HCT116 (cell line): ENCODE measurements around the gene IFI35. TPM values are rescaled to one million over a fixed set of nuclear protein-coding genes. Genes with fewer than 3 reads are reported as not detected.

Source experiments
- ATAC-seq: fragments of 200-7000 bp; cut with Tn5 transposase; 2 replicates; pipeline ENCODE4 v1.9.1; 2020; ENCODE audit warnings: mild to moderate bottlenecking, moderate library complexity
- BruUV-seq: library from RNA; stranded (reverse); fragments of 400-500 nt; replicated peaks from 2 replicates; lab custom pipeline; 2021; lab: Mats Ljungman, UMichigan
- CTCF ChIA-PET: fragments of 300-600 bp; sonication (Branson Sonifier 250); formaldehyde crosslinking; loops from one replicate; lab custom pipeline; 2021; ENCODE audit warnings: antibody characterized with exemption; lab: Charles Lee
- POLR2A ChIA-PET: fragments of 300-600, 350-600 bp; sonication (Branson Sonifier 250); formaldehyde crosslinking; loops from one replicate; lab custom pipeline; 2021; ENCODE audit warnings: antibody characterized with exemption; lab: Charles Lee
- RAD21 ChIA-PET, 2 experiments: fragments of 300-600 bp; sonication (Branson Sonifier 250); formaldehyde crosslinking; loops; one replicate each; lab custom pipeline; 2023; ENCODE audit warnings: low total read pairs in 2 of 2; ENCODE audit not compliant: uncharacterized antibody in 2 of 2, unreplicated experiment in 2 of 2, low non-redundant PET in 1 of 2; lab: Charles Lee
- DNase-seq: peaks from one replicate; pipeline ENCODE4 v3.0.0-alpha.2; 2010; ENCODE audit warnings: low read depth, low spot score
- H2AFZ ChIP-seq: fragments of 200-600 bp; shearing (Covaris generic), sonication (generic); 2 replicates; pipeline ENCODE4 v1.6.1; 2017; ENCODE audit warnings: low read depth, mixed run types, mixed read lengths, antibody characterized with exemption, low read length; ENCODE audit not compliant: poor library complexity, severe bottlenecking
- H3K27ac ChIP-seq: 2 replicates; pipeline ENCODE4 v1.5.1; 2012; ENCODE audit warnings: low read depth, low read length
- H3K27me3 ChIP-seq: fragments of 200-600 bp; sonication (generic); 2 replicates; pipeline ENCODE4 v1.6.1; 2016; ENCODE audit warnings: mixed run types, low read length, mixed read lengths; ENCODE audit not compliant: insufficient read depth
- H3K36me3 ChIP-seq, 2 experiments: fragments of 200-500 bp in 1 of 2; fragments of 200-600 bp in 1 of 2; sonication (Bioruptor generic) in 1 of 2; sonication (generic) in 1 of 2; 2 replicates each; pipeline versions ENCODE4 v1.5.1 to v1.6.1; 2014 to 2016; ENCODE audit warnings: low read length in 2 of 2, inconsistent platforms in 1 of 2, mixed read lengths in 1 of 2, mixed run types in 1 of 2; ENCODE audit not compliant: insufficient read depth in 2 of 2, control insufficient read depth in 1 of 2
- H3K4me1 ChIP-seq, 2 experiments: fragments of 200-600 bp in 1 of 2; sonication (generic) in 1 of 2; 2 replicates each; pipeline versions ENCODE4 v1.5.1 to v1.6.1; 2012 to 2017; ENCODE audit warnings: low read length in 2 of 2, inconsistent platforms in 1 of 2, mild to moderate bottlenecking in 1 of 2, mixed read lengths in 1 of 2, mixed run types in 1 of 2, moderate library complexity in 1 of 2; ENCODE audit not compliant: insufficient read depth in 2 of 2, control insufficient read depth in 1 of 2
- H3K4me2 ChIP-seq: fragments of 200-600 bp; sonication (generic); 2 replicates; pipeline ENCODE4 v1.6.1; 2017; ENCODE audit warnings: mixed run types, low read length, mixed read lengths
- H3K4me3 ChIP-seq, 2 experiments: fragments of 200-600 bp in 1 of 2; sonication (generic) in 1 of 2; replicated peaks in 1 of 2; 2 replicates each; pipeline ENCODE4 v1.5.1; 2011 to 2016; ENCODE audit warnings: low read length in 2 of 2, control low read depth in 1 of 2, low read depth in 1 of 2, mild to moderate bottlenecking in 1 of 2, mixed read lengths in 1 of 2, mixed run types in 1 of 2
- H3K79me2 ChIP-seq: fragments of 200-600 bp; sonication (generic); 2 replicates; pipeline ENCODE4 v1.6.1; 2017; ENCODE audit warnings: mild to moderate bottlenecking, mixed run types, low read length, moderate library complexity, mixed read lengths; ENCODE audit not compliant: insufficient read depth
- H3K9ac ChIP-seq: fragments of 200-600 bp; sonication (generic); 2 replicates; pipeline ENCODE4 v1.6.1; 2016; ENCODE audit warnings: low read length, mixed read lengths
- H3K9me2 ChIP-seq: fragments of 200-600 bp; sonication (generic), shearing (Covaris generic); 2 replicates; pipeline ENCODE4 v1.6.1; 2017; ENCODE audit warnings: mixed run types, mild to moderate bottlenecking, moderate library complexity; ENCODE audit not compliant: insufficient read depth
- H3K9me3 ChIP-seq, 2 experiments: fragments of 200-500 bp in 1 of 2; fragments of 200-600 bp in 1 of 2; sonication (Bioruptor generic) in 1 of 2; sonication (generic) in 1 of 2; 2 replicates each; pipeline ENCODE4 v1.6.1; 2014 to 2017; ENCODE audit warnings: low read length in 2 of 2, mixed read lengths in 2 of 2, inconsistent platforms in 1 of 2, low read depth in 1 of 2, mild to moderate bottlenecking in 1 of 2, mixed run types in 1 of 2, moderate library complexity in 1 of 2; ENCODE audit not compliant: control insufficient read depth in 1 of 2, insufficient read depth in 1 of 2
- H4K20me1 ChIP-seq: fragments of 200-600 bp; sonication (generic), shearing (Covaris generic); 2 replicates; pipeline ENCODE4 v1.6.1; 2017; ENCODE audit warnings: mixed run types, mild to moderate bottlenecking, moderate library complexity; ENCODE audit not compliant: insufficient read depth
- CTCF ChIP-seq, 3 experiments: fragments of 200-600 bp in 1 of 3; sonication (generic) in 1 of 3; IDR thresholded peaks in 2 of 3; conservative IDR thresholded peaks in 1 of 3; 2 replicates each; pipeline ENCODE4 v1.5.1; 2012 to 2017; ENCODE audit warnings: low read depth in 2 of 3, low read length in 2 of 3, antibody characterized with exemption in 1 of 3, borderline replicate concordance in 1 of 3, control low read depth in 1 of 3, mild to moderate bottlenecking in 1 of 3, mixed read lengths in 1 of 3, mixed run types in 1 of 3, moderate library complexity in 1 of 3; ENCODE audit not compliant: insufficient read depth in 1 of 3
- EGR1 ChIP-seq: IDR thresholded peaks from 2 replicates; pipeline ENCODE4 v1.6.1; 2012; ENCODE audit warnings: low read depth
- EZH2phosphoT487 ChIP-seq: fragments of 200-600 bp; IDR thresholded peaks from 2 replicates; pipeline ENCODE4 v1.6.1; 2018; ENCODE audit warnings: antibody characterized with exemption, borderline replicate concordance
- FOSL1 ChIP-seq: IDR thresholded peaks from 2 replicates; pipeline ENCODE4 v1.6.1; 2012; ENCODE audit warnings: low read depth
- POLR2A ChIP-seq: IDR thresholded peaks from 2 replicates; pipeline ENCODE4 v1.7.0; 2011; ENCODE audit warnings: borderline replicate concordance; ENCODE audit not compliant: insufficient read depth, insufficient read length; ENCODE audit errors: extremely low read depth
- POLR2AphosphoS5 ChIP-seq: IDR thresholded peaks from 2 replicates; pipeline ENCODE4 v1.6.1; 2011; ENCODE audit warnings: mild to moderate bottlenecking, low read depth, low read length, moderate library complexity
- YY1 ChIP-seq: IDR thresholded peaks from 2 replicates; pipeline ENCODE4 v1.6.1; 2011; ENCODE audit warnings: low read length, low read depth, moderate library complexity, mild to moderate bottlenecking; ENCODE audit not compliant: insufficient replicate concordance; ENCODE audit errors: extremely low read depth
- ZBTB33 ChIP-seq: IDR thresholded peaks from 2 replicates; pipeline ENCODE4 v1.6.1; 2011; ENCODE audit warnings: mild to moderate bottlenecking, low read length, moderate library complexity; ENCODE audit not compliant: insufficient replicate concordance; ENCODE audit errors: extremely low read depth
- intact Hi-C: fragments of 100-400 bp; cut with micrococcal nuclease; formaldehyde crosslinking; loops from 2 replicates; pipeline ENCODE4 v1.10.0; 2022
- total RNA-seq: library from RNA; stranded (reverse); gene quantifications from one replicate; pipeline ENCODE4 v1.2.1, GENCODE V29; 2021; ENCODE audit not compliant: unreplicated experiment
- TF ChIP-seq, protein P1 (sequence below): IDR thresholded peaks from 2 replicates; pipeline ENCODE4 v1.6.1; 2012; ENCODE audit warnings: low read depth

IFI35 gene
- total RNA-seq, 1 experiment from 2014 or later, result 14.8 TPM

GRCh38 chr17:43016216-43016615 lies 9.6 kb downstream of the IFI35 start:
- Histone ChIP-seq H3K9ac (no peak overlapping the region), H3K27me3 (no peaks in the 10 kb centered on the region), H3K4me1 (peaks cover 3 to 24% of the 10 kb centered on the region in 2 experiments; a peak in 3 of 4 replicates), H3K4me3 (no peak overlapping the region), H3K4me2 (no peak overlapping the region), H3K9me2 (no peaks in the 10 kb centered on the region), H2AFZ (no peak overlapping the region), H3K36me3 (peaks cover 0 to 9% of the 10 kb centered on the region in 2 experiments; a peak in 3 of 4 replicates), H3K27ac (no peak overlapping the region), H3K79me2 (peaks cover 4% of the 10 kb centered on the region; the same call in 1 of the 2 replicates), H4K20me1 (no peaks in the 10 kb centered on the region), H3K9me3 (no peaks in the 10 kb centered on the region)
- ChIA-PET CTCF (no interaction called here), POLR2A (no interaction called here), RAD21 (no interaction called here)
- TF ChIP-seq POLR2AphosphoS5, result 0 out of 2 replicates have a peak, but pooled peaks have one; percentile 5
- no peak for TF ChIP-seq YY1
- BruUV-seq, result no TSS peak
- ATAC-seq, result no peak
- intact Hi-C loops, result no loop called here
- no peak for DNase-seq

DNA sequence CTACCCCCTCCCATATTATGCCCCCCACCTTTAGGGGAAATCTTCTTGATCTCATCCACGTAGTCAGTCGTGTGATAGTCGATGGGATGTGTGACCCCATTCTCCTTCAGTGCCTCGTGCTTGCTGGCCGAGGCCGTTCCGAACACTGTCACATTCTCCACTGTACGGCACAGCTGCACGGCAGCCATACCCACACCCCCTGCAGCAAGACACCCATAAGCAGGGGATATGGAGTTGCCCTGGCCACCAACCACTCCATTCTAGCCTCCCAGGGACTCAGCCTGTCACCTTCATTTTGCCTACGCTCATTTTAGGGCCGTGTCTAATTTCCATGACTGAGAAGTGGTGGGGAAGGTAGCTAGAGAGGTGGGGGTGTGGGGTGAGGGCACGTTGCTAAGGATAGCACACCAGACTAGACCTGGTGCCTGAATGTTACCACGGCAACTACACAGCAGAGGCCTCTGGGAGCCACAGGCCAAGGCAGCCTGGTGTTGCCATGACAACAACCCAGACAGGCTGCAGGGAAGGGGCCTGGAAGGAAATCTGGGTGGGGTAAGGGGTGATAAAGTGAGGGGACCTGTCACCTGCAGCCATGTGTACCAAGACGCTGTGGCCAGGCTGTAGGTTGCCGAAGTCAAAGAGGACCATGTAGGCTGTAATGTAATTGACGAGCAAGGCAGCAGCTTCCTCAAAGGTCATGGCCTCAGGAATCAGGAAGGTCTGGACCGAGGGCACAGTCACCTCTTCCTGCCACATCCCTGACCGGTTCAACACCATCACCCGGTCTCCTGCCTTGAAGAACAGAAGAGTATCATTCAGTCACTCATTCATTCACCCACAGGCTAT lies 11.6 kb downstream of the IFI35 start:
- ChIA-PET CTCF (no interaction called here), POLR2A (interaction anchor here (1.4 kb wide), 1 partner anchor 11 kb away, joined by 3 read pairs; no protein-coding TSS in a partner anchor), RAD21 (no interaction called here)
- DNase-seq, result no peak
- H3K4me3 ChIP-seq, result no peak overlapping the region
- no peaks in the 10 kb centered on the region for H3K9me2 ChIP-seq
- no peaks in the 10 kb centered on the region for H4K20me1 ChIP-seq
- H3K4me1 ChIP-seq, result peaks cover 6 to 26% of the 10 kb centered on the region in 2 experiments; a peak in 3 of 4 replicates
- no peak overlapping the region for H2AFZ ChIP-seq
- no peaks in the 10 kb centered on the region for H3K27me3 ChIP-seq
- H3K36me3 ChIP-seq, result peaks cover 0 to 9% of the 10 kb centered on the region in 2 experiments; a peak in 3 of 4 replicates
- intact Hi-C loops, result no loop called here
- ATAC-seq, result no peak
- H3K79me2 ChIP-seq, result peaks cover 8% of the 10 kb centered on the region; the same call in 1 of the 2 replicates
- no peaks in the 10 kb centered on the region for H3K9me3 ChIP-seq
- no peak overlapping the region for H3K27ac ChIP-seq
- H3K4me2 ChIP-seq, result no peak overlapping the region
- H3K9ac ChIP-seq, result no peak overlapping the region
- no TSS peak for BruUV-seq
- TF ChIP-seq FOSL1, result no peak
- TF ChIP-seq POLR2AphosphoS5, result no peak
- TF ChIP-seq CTCF (IDR thresholded peaks at IDR 0.05 in 2 of 3, conservative IDR thresholded peaks at IDR 0.05 in 1 of 3; ENCODE audit: borderline replicate concordance in 1 of 3, insufficient read depth in 1 of 3, low read depth in 2 of 3, low read length in 2 of 3), result no peak
- TF ChIP-seq EZH2phosphoT487, result no peak
- TF ChIP-seq EGR1, result no peak
- TF ChIP-seq ZBTB33, result no peak
- TF ChIP-seq, protein P1, sequence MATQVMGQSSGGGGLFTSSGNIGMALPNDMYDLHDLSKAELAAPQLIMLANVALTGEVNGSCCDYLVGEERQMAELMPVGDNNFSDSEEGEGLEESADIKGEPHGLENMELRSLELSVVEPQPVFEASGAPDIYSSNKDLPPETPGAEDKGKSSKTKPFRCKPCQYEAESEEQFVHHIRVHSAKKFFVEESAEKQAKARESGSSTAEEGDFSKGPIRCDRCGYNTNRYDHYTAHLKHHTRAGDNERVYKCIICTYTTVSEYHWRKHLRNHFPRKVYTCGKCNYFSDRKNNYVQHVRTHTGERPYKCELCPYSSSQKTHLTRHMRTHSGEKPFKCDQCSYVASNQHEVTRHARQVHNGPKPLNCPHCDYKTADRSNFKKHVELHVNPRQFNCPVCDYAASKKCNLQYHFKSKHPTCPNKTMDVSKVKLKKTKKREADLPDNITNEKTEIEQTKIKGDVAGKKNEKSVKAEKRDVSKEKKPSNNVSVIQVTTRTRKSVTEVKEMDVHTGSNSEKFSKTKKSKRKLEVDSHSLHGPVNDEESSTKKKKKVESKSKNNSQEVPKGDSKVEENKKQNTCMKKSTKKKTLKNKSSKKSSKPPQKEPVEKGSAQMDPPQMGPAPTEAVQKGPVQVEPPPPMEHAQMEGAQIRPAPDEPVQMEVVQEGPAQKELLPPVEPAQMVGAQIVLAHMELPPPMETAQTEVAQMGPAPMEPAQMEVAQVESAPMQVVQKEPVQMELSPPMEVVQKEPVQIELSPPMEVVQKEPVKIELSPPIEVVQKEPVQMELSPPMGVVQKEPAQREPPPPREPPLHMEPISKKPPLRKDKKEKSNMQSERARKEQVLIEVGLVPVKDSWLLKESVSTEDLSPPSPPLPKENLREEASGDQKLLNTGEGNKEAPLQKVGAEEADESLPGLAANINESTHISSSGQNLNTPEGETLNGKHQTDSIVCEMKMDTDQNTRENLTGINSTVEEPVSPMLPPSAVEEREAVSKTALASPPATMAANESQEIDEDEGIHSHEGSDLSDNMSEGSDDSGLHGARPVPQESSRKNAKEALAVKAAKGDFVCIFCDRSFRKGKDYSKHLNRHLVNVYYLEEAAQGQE, result no peak
- TF ChIP-seq POLR2A, result no peak
